IPS-18c (cell line): ENCODE data around the gene GUCA1A.
A peak's percentile ranks its signal among the peaks of the same experiment; 100 is the strongest.
"Not testable (repeated sequence)": the region's sequence is repeated elsewhere in the genome, so short reads cannot be mapped to it uniquely, and the experiment has no call there.

Source experiments
- H3K4me3 ChIP-seq: 2 replicates; pipeline ENCODE4 v1.7.0; 2013; ENCODE audit warnings: low read depth, mild to moderate bottlenecking, low read length, moderate library complexity; ENCODE audit not compliant: insufficient read depth
- H3K9me3 ChIP-seq: one replicate; pipeline ENCODE4 v1.6.1; 2013; ENCODE audit warnings: mild to moderate bottlenecking, low read length, moderate library complexity; ENCODE audit not compliant: control insufficient read depth, insufficient read depth

Gene GUCA1A

GRCh38 chr6:42193491-42193894 lies 20.3 kb downstream of the GUCA1A start:
- Histone ChIP-seq H3K4me3 (no peak overlapping the region; the same call in 1 of the 2 replicates), H3K9me3 (no peaks in the 10 kb centered on the region)

- Histone ChIP-seq H3K4me3 (no peak overlapping the region), H3K9me3 (no peaks in the 10 kb centered on the region)
Observed at GRCh38 chr6:42194056-42194455, 20.9 kb downstream of the GUCA1A start.

GRCh38 chr6:42195415-42195814 lies 22.3 kb downstream of the GUCA1A start:
- no peaks in the 10 kb centered on the region for H3K9me3 ChIP-seq
- H3K4me3 ChIP-seq, result no peak overlapping the region

- H3K9me3 ChIP-seq, result no peaks in the 10 kb centered on the region
- H3K4me3 ChIP-seq, result no peak overlapping the region
Observed at GRCh38 chr6:42197555-42198362, 24.6 kb downstream of the GUCA1A start.

- Histone ChIP-seq H3K9me3 (no peaks in the 10 kb centered on the region), H3K4me3 (no peak overlapping the region)
Observed at GRCh38 chr6:42199106-42199981, 26.2 kb downstream of the GUCA1A start.

GRCh38 chr6:42200035-42200434 lies 26.9 kb downstream of the GUCA1A start:
- Histone ChIP-seq H3K4me3 (no peak overlapping the region), H3K9me3 (no peaks in the 10 kb centered on the region)

GRCh38 chr6:42201382-42201781 lies 28.2 kb downstream of the GUCA1A start:
- no peaks in the 10 kb centered on the region for H3K9me3 ChIP-seq
- H3K4me3 ChIP-seq, result no peak overlapping the region

- not testable (repeated sequence) for H3K4me3 ChIP-seq, H3K9me3 ChIP-seq
Observed at GRCh38 chr6:42202131-42202915, 29.2 kb downstream of the GUCA1A start.

- Histone ChIP-seq H3K4me3 (no peak overlapping the region), H3K9me3 (no peaks in the 10 kb centered on the region)
Observed at GRCh38 chr6:42203183-42203582, 30.0 kb downstream of the GUCA1A start.

- Histone ChIP-seq H3K4me3 (no peak overlapping the region), H3K9me3 (no peaks in the 10 kb centered on the region)
Observed at GRCh38 chr6:42204768-42205282, 31.7 kb downstream of the GUCA1A start.

- H3K9me3 ChIP-seq, H3K4me3 ChIP-seq: not testable (repeated sequence)
Observed at GRCh38 chr6:42207559-42207958, 34.4 kb downstream of the GUCA1A start.

GRCh38 chr6:42210551-42210950 lies 37.4 kb downstream of the GUCA1A start:
- no peaks in the 10 kb centered on the region for H3K9me3 ChIP-seq
- no peak overlapping the region for H3K4me3 ChIP-seq

- H3K4me3 ChIP-seq, result no peak overlapping the region
Observed at GRCh38 chr6:42211726-42212125, 38.6 kb downstream of the GUCA1A start.

GRCh38 chr6:42212442-42212841 lies 39.3 kb downstream of the GUCA1A start:
- Histone ChIP-seq H3K4me3 (no peak overlapping the region), H3K9me3 (no peaks in the 10 kb centered on the region)

More at GRCh38 chr6:42211726-42212125, 38.6 kb downstream of the GUCA1A start:
- H3K9me3 ChIP-seq, result no peaks in the 10 kb centered on the region

- not testable (repeated sequence) for H3K4me3 ChIP-seq, H3K9me3 ChIP-seq
Observed at GRCh38 chr6:42216495-42216894, 43.3 kb downstream of the GUCA1A start.

GRCh38 chr6:42217157-42217518 lies 44.0 kb downstream of the GUCA1A start:
- H3K9me3 ChIP-seq, result no peaks in the 10 kb centered on the region
- peak overlapping the region; percentile 89 for H3K4me3 ChIP-seq
